Stimulated activated CD8-positive, alpha-beta memory T cell treated with anti-CD3 and anti-CD28 coated beads, Interleukin-2, amount 100 ng/mL, for 1 hour (primary cell): Measurements from ENCODE around the gene JCAD.
"Not testable (repeated sequence)": the region's sequence is repeated elsewhere in the genome, so short reads cannot be mapped to it uniquely, and the experiment has no call there.

Experiments used
- DNase-seq, 2 donors: peaks; one replicate each; pipeline ENCODE4 v3.0.0-alpha.2; 2020; ENCODE audit warnings: low read depth in 2 of 2

Gene JCAD

GRCh38 chr10:30059209-30060107 lies at the start of gene JCAD:
Gene JCAD (minus strand): TSS chr10:30059586. CDS start chr10:30047812, 11,774 bp downstream.
- no peak for DNase-seq

GRCh38 chr10:30106987-30107386 lies 47.6 kb upstream of the JCAD start:
- no peak for DNase-seq

DNA sequence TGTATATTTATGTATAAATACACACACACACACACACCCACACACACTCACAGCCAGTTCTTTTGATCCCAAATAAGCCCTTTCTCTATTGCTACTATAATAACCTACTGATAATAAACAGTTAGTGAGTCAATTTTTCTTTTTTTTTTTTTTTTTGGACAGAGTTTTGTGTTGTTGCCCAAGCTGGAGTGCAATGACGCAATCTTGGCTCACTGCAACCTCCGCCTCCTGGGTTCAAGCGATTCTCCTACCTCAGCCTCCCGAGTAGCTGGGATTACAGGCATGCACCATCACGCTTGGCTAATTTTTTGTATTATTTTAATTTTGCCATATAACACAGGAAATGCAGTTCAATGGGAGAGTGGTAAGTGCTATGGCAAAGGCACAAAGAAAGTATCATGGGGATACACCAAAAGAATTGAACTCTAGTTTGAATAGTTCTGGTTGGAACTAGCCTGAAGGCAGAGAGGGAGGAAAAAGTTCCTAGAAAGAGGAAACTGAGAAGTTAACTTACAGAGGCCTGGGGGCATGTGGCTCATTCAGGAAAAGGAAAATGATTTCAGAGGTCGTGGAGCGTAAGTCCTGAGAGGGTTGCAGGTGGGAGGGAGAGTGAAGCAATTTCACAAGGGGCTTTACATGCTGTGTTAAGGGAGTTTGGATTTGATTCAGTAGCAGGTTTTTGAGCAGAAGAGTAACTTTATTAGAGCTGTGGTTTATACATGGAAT lies 44.4 kb upstream of the JCAD start:
- DNase-seq = no peak

- DNase-seq = not testable (repeated sequence)
Measured at GRCh38 chr10:30099706-30100105, 40.3 kb upstream of the JCAD start.

DNA sequence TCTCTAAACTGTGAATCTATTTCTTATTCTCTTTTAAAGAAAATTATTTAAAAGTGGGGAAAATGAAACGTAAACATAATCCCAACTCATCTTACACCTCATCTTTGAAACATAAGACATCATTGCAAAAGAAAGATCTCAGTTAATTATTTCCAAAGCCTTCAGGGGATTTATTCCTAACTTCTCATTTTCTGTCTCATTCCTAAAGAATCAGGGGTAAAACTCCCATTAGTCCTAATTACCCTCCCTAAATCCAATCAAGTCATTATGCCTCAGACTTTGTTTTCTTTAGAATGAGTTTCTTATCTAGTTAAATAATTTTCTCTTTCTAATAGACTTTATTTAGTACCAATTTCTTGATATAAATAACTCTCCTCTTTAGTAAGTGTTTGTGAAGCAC lies 39.7 kb upstream of the JCAD start:
- DNase-seq = no peak

DNA sequence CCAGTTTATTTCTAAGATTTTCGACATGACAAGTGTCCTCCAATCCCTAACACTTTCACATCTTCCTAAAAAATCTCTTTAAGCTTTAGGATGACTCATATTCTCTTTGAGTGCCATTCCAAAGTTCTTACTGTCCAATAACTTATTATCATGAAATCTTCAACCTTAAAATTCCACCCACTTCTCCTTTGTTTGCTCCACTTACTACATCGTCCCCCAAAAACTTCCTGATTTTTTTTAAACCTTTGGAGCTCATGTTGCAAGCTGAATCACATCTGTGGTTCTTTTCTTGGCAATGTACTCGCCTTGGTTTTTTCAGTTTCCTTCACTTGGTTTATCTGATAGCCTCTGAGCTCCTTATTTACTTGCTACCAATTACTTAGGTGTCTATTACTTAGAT lies 39.2 kb upstream of the JCAD start:
- no peak for DNase-seq

- no peak for DNase-seq
Measured at GRCh38 chr10:30096564-30096963, 37.2 kb upstream of the JCAD start.

GRCh38 chr10:30095631-30096422 lies 36.4 kb upstream of the JCAD start:
- no peak for DNase-seq

DNA sequence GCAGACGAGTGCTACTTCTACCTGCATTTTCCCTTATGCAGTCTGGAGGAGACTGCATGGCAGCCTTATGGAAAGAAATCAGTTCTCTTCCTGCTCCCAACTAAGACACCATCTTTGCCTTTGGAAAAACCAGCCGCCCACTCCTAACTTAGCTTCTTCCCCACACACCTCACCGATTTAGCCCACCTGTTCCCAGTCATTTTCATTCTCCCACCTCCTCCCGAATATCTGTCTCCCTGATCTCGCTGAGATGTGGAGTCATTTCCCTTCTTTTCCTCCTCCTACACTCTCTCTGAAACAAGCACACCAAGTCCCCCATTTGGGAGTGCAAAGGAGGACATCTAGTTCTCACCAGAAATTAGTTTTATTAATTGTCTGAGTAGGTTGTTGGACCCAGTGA lies 35.2 kb upstream of the JCAD start:
- DNase-seq = no peak

- no peak for DNase-seq
Measured at GRCh38 chr10:30093303-30093950, 34.0 kb upstream of the JCAD start.

DNA sequence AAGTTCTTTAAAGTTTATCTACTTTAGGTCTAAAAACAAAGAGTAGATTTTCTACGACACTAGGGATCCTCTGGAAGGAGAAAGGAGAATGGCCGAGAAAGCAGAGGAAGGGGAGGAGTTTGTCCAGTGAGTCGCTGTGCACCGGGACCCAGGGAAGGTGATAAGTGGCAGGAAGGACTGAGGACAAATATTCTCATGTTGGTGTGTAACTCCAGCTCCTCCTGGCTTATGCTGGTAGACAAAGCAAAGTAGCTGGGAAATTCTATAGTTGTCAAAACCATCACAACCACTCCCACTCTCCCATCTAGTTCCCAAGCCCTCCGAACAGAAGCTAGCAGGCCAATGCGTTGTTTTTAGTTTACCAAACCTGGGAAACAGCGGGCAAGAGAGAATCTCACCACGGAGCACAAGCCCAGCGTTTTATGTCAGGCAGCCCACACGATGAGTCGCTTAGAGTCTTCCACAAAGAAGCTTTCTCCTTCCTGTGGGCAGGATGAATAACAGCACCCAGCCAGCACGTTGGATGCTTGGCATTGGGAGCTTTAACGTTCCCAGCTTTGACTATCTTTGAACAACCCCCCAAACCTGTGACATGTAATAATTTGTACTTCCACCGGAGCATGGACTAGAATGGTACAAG lies 32.9 kb upstream of the JCAD start:
- DNase-seq = no peak

- no peak for DNase-seq
Measured at GRCh38 chr10:30091136-30091535, 31.8 kb upstream of the JCAD start.

DNA sequence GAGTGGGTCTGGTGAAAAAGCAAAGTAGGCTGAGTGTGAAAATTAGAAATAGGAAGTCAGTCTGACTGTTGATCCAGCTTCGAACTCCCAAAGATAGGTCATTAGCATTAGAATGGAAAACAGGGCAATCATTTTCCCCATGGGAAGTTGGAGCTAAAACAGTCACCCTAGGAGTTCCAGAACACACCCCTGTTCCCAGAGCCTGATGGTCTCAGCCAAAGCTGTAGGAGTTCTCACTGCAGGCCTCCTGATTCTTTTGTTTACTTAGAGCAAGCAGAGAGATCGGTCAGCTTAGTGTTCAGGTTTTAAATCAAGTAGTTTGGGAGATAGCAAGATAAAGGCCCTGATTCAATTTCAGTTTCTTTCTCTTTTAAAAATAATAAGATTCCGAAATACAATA lies 28.8 kb upstream of the JCAD start:
- no peak for DNase-seq

GRCh38 chr10:30083934-30084333 lies 24.5 kb upstream of the JCAD start:
- no peak for DNase-seq

- no peak for DNase-seq
Measured at GRCh38 chr10:30081182-30081581, 21.8 kb upstream of the JCAD start.

DNA sequence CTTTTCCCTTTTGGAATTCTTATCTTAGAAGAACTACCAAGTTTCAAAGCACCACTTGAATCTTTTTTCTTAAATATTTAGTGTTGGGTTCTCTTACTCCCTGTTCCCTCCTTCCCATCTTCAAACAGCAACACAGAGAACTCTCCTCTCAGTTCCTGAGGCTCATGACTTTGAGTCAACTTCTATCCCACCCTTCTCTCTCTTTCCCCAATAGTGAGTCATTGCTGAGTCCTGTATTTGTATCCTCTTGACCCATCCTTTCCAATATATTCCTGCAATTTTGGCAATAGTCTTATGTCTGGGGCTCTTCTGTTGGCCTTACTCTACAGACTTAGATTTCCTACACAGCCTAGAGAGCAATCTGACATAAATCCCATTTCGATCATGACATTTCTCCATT lies 20.8 kb upstream of the JCAD start:
- DNase-seq = no peak

DNA sequence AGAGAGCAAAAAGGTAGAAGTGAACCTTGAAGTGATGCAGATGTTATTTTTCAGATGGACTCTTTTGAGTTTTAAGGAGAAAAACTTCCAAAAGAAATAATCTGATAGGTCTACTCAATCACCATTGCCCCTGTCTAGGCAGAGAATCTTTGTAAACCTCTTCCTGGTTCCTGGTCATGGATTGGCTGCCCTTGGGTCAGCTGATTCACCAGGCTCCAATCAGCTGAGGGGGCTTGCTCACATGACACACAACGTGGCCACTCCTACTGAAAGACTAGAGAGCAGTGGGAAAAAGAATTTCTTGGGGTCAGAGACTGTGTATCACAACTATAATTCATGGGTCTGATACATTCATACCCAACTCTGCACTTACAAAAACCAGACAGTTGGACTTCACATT lies 20.0 kb upstream of the JCAD start:
- DNase-seq = no peak

GRCh38 chr10:30075481-30075880 lies 16.1 kb upstream of the JCAD start:
- no peak for DNase-seq

DNA sequence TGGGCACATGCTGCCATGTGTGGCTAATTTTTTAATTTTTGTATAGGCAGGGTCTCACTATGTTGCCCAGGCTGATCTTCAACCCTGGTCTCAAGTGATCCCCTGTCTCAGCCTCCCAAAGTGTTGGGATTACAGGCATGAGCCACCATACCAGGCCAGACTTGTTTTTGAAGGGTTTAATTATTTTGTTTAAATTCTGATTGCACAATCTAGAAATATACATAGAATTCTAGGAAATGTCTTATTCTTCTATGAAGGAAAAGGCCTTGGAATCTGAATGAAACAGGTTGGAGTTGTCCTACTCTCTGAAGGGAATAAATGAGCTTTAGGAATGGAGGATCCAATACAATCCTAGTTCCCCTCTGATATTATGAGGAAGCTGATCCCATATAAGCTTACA lies 15.5 kb upstream of the JCAD start:
- DNase-seq = no peak

GRCh38 chr10:30074090-30074489 lies 14.7 kb upstream of the JCAD start:
- no peak for DNase-seq

GRCh38 chr10:30073767-30074060 lies 14.3 kb upstream of the JCAD start:
- DNase-seq = no peak
